ENCODE results near the gene ETS1. TPM values are rescaled to one million over a fixed set of nuclear protein-coding genes. Genes with fewer than 3 reads are reported as not detected.

The ETS1 gene
- total RNA-seq, 1 experiment from 2014 or later, result 66.4 TPM

GRCh38 chr11:128574576-128575011, 12.8 kb downstream of the ETS1 start:
- BruUV-seq (replicated peaks), result no TSS peak
- intact Hi-C loops (cut with micrococcal nuclease; ENCODE audit: unreplicated experiment), result no loop called here
- Histone ChIP-seq H3K9me3 (ENCODE audit: control insufficient read depth, insufficient read depth, low read depth, low read length) (no peaks in the 10 kb centered on the region), H3K4me3 (ENCODE audit: low read depth in 2 of 2, low read length in 2 of 2) (no peak overlapping the region), H3K4me1 (ENCODE audit: control insufficient read depth, insufficient read depth, low read length) (no peaks in the 10 kb centered on the region), H3K27ac (ENCODE audit: low read length) (no peak overlapping the region), H3K27me3 (ENCODE audit: control insufficient read depth, insufficient read depth, low read length) (peaks cover 10% of the 10 kb centered on the region), H3K36me3 (ENCODE audit: control insufficient read depth, insufficient read depth, low read length) (no peaks in the 10 kb centered on the region)
- DNase-seq (ENCODE audit: low read depth, low spot score), result no peak
- POLR2A ChIA-PET, result no interaction called here
- ATAC-seq, result no peak
- TF ChIP-seq CTCF (IDR thresholded peaks at IDR 0.05) (no peak), POLR2AphosphoS5 (IDR thresholded peaks at IDR 0.05; ENCODE audit: low read depth, low read length) (no peak), REST (IDR thresholded peaks at IDR 0.05; ENCODE audit: insufficient read depth in 1 of 2, low read depth in 2 of 2, low read length in 1 of 2) (no peak), SIN3A (IDR thresholded peaks at IDR 0.05; ENCODE audit: borderline replicate concordance, insufficient read depth, low read depth, low read length) (no peak), TCF7L2 (IDR thresholded peaks at IDR 0.05; ENCODE audit: low read depth, low read length) (no peak)
- in situ Hi-C loops (cut with HindIII; ENCODE audit: low pct_unique_long_range_greater_than_20kb, low sequenced_read_pairs), result no loop called here
- CTCF ChIA-PET, result no interaction called here

- Histone ChIP-seq H3K27me3 (ENCODE audit: control insufficient read depth, insufficient read depth, low read length) (peaks cover 10% of the 10 kb centered on the region), H3K4me1 (ENCODE audit: control insufficient read depth, insufficient read depth, low read length) (no peaks in the 10 kb centered on the region), H3K36me3 (ENCODE audit: control insufficient read depth, insufficient read depth, low read length) (no peaks in the 10 kb centered on the region), H3K4me3 (ENCODE audit: low read depth in 2 of 2, low read length in 2 of 2) (no peak overlapping the region), H3K27ac (ENCODE audit: low read length) (no peak overlapping the region), H3K9me3 (ENCODE audit: control insufficient read depth, insufficient read depth, low read depth, low read length) (no peaks in the 10 kb centered on the region)
- DNase-seq (ENCODE audit: low read depth, low spot score) (no peak), ATAC-seq (no peak)
- in situ Hi-C loops (cut with HindIII; ENCODE audit: low pct_unique_long_range_greater_than_20kb, low sequenced_read_pairs), result no loop called here
- CTCF ChIA-PET, result no interaction called here
- POLR2A ChIA-PET, result no interaction called here
- BruUV-seq (replicated peaks), result no TSS peak
- no peak for TF ChIP-seq TCF7L2 (IDR thresholded peaks at IDR 0.05; ENCODE audit: low read depth, low read length)
- no peak for TF ChIP-seq SIN3A (IDR thresholded peaks at IDR 0.05; ENCODE audit: borderline replicate concordance, insufficient read depth, low read depth, low read length)
- TF ChIP-seq CTCF (IDR thresholded peaks at IDR 0.05), result no peak
- TF ChIP-seq REST (IDR thresholded peaks at IDR 0.05; ENCODE audit: insufficient read depth in 1 of 2, low read depth in 2 of 2, low read length in 1 of 2), result no peak
- no peak for TF ChIP-seq POLR2AphosphoS5 (IDR thresholded peaks at IDR 0.05; ENCODE audit: low read depth, low read length)
- intact Hi-C loops (cut with micrococcal nuclease; ENCODE audit: unreplicated experiment), result no loop called here
Measured at GRCh38 chr11:128573638-128574037, 13.7 kb downstream of the ETS1 start.
